Measurements from ENCODE around the gene ZCCHC24.

ZCCHC24 gene

DNA sequence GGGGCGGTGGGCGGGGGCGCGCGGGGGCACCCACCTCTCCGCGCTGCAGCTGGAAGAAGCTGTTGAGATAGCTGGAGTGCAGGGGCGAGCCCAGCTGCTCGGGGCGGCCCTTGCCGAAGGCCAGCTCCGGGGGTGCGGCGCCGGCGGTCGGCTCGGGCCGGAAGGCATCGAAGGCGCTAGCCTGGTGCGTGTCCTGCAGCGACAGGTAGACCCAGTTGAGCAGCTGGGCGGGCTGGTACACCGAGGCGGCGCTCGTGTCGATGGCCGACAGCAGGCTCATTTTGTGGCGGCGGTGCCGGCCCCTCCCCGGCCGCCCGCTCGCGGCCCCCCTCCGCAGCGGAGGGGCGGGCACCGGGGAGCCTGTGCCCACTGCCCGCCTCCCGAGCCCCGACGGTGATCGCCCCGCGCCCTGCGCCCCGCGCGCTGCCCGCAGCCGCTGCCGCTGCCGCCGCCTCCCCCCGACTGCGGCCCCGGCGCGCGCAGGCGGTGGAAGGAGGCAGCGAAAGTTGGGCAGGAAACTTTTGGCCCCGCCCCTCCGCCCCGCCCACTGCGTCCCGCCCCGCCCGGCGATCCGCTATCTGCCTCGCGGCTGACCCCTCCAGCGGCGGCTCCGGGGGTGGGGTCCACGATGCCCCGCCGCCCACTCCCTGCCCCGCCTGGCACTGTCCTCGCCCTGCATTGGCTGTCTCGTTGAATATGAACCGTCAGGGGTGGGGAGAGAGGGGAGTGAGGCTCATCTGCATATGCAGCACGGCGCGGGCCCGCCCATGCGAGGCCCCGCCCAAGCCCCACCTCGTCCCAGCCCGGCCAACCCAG lies at the start of gene ZCCHC24:
Gene ZCCHC24, minus strand, starts transcription at position 464 of the 816 bp plus-strand sequence. Its CDS starts 184 bp downstream, at position 280.
- DNase-seq: peak; percentile 94

DNA sequence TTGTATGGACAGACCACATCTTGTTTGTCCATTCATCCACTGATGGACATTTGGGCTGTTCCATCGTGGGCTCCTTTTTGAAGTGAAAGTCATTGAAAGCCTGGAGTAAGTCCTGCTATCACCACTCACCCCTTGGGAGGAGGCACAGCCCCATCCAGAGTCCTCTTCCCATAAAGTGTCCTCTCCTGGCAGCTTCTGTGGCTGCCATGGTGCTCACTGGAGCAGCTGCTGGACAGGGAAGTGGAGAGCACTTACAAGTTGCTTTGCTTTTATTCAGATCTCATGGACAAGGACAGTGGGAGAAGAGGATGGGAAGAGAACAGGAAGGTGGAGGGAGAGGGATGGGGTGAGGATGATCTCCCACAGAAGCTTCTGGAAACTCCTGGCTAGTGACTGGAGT lies 48.4 kb upstream of the ZCCHC24 start:
- DNase-seq: no peak

DNA sequence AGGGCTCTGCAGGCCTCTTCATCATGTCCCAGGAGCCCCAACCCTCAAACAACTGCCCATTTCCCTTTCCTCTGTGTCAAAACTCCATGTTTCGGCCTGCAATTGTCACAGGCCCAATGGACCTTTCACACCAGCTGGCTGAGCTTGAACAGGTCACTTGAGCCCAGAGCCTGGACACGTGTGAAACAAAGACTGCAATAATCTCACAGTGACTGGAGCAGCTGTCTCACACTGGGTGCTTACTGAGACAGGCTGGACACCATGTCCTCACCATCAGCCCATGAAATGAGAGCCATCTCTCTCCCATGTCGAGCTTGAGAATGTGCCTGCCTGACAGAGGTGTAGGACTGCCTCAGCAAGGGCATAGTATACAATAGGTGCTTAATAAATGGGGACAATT lies 47.4 kb upstream of the ZCCHC24 start:
- no peak for DNase-seq

DNA sequence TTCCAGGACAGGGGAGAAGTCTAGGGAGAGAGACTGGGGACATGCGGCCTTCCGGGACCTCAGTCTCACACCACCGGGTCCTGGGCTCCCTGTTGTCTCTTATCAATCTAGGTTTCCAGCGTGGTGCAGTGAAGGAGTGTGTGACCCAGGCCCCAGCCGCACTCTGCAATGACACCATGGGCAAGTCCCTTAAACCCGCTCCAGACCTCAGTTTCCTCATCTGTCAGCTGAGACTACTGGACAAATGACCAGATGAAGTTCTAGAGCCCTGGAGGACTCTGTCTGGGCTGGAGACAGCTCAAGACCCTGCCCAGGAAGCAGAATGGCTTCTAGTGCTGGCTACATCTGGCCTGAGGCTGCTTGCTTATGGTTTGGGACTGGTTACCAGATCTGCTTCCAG lies 46.8 kb upstream of the ZCCHC24 start:
- DNase-seq: no peak

DNA sequence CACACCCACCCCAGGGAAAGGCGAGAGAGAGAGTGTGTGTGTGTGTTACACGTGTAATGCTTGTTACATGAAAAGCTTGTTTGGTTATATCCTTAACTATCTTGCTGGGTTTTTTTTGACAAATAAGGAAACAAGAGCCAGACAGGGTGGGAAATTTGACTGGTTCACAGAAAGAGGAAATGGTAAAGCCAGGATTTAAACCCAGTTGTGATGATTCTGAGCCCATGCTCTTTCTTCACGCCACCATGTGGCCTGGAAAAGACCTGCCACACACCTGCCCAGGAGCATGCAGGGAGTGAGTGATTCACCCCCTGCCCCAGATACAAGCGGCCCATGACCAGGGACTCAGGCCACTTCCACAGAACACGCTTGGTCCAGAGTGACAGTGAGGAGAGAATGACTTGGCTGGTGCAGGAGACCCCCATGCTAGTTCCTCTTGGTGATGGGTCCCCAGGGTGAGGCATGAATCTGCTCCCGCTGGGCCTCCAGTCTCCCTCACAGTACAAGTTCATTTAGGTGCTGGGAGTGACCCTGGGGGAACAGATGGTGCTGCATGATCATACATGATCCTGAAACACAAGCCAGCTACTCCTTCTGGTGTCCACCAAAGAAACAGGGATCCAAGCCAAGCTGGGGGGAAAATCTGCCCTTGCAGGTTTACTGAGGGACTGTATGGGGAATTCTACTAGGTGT lies 45.9 kb upstream of the ZCCHC24 start:
- DNase-seq: no peak

DNA sequence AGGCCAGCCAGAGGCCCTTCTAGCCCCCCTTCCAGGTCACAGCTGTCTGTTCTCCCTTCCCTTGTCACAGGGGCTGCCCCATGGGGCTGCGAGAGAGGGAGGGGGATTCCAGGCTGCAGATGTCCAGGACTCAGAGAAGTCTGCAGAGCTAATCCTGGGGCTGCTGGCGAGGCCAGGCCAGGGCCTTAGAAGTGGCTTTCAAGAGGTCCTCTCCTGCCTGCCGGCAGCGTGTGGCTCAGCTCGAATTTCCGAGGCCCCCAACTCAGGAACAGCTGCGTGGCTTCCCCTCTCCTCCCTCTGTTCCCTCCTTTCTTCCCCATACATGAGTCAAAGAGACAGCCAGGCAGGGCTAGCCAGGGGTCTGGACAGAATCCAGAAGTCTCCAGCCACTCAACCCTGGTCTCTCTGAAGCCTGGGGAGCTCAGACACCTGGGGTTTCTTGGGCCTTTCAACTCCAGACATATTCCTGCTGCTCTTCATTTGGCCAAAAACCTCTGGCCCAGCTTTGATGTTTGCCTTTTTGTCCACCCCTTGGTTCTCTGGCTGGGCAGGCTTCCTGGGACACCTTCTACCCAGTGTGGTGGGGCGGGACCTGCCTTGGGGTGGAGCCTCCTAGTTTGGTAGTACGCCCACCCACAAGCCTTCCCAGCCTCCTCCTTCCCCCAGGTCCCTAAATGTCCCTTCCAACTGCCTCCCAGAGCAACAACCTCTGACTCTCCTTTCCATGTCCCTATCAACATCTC lies 45.1 kb upstream of the ZCCHC24 start:
- no peak for DNase-seq

DNA sequence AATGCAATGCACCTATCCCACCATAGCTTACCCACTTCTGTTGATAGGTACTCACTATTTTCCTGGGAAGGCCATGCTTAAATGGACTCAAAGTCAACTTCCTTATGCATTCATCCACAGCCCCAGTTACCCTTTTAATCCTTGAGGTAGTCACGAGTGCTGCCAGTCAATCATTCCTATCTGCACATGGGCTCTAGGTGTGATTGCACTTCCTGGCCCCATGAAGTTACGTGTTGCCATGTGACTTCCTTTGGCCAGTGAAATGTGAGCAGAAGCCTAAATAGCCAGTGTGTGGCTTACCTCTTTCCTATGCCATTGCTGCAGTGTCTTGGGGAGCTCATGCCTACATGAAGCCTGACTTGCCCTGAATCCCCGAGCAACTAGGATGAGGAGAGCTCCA lies 43.4 kb upstream of the ZCCHC24 start:
- no peak for DNase-seq

DNA sequence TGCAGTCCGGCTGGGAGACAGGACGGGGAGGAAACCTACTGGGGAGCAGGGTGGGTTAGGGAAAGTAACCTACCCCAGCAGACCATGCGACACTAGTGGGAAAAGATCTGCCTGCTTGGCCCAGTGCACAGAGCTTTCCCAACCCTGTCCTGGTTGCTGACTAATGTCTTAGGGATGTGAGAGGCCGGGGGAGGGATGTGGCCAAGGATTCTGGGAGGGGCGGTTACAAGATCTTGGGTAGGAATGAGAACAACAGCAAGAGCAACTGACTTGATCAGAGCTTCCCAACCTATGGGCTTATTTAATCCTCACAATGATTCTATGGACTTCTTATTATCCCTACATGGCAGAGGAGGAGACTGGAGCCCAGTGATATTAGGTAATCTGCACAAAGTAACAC lies 42.9 kb upstream of the ZCCHC24 start:
- DNase-seq: peak; percentile 79

DNA sequence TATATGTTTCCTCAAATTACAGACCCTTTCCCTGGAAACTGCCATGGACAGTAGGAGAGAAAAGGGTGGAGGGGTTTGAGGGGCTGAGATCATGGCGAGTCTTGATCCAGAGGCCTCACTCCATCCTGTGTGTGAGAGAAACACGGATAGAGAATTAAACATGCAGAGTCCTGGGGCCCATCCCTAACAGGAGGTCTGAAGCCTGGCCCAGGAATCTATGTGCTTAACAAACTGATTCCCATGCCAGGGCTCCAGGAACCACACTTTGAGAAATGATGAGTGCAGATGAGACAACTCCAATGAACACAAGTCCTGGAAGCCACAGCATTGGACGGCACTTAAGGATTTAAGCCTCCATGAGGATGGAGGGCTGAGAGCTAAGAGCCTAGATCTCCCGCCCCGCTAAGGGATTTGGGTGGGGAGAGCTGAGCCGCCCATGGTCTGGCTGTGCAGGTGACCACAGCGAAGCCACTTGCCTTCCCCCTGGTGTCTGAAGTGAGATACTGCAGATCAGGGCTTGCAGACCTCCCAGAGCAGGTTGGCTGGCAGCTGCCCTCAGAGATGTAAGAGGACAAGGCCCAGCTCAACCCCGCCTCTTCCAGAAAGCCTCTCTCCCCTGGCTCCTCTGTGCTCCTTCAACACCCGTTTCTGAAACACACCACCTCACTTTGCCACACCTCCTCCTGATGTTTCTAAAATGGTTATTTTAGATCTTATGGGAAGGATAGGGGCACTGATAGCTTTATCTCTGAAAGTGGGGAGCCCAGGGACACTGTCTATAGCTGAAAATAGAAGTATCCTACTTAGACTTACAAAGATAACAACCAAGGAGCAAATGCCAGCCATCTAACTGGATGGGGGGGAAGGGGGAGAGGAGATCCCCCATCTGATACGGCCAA lies 42.1 kb upstream of the ZCCHC24 start:
- no peak for DNase-seq

DNA sequence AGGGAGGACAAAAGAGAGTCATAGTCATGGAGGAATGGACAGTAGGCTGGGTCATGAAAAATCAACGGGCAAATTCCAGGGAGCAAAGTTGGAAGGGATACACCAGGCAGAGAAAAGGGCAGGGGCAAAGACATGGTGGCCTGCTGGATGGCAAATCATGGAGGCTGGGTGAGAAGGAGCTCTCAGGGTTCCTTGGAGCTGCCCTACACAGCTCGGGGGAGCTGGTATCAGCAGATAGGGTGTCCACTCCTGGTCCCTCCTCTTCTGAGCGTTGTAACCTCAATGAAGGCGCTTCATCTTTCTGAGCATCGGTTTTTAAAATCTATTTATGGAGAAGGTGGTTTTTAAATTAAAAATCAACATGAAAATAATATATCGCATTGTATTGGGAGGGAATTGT lies 39.1 kb upstream of the ZCCHC24 start:
- DNase-seq: no peak

DNA sequence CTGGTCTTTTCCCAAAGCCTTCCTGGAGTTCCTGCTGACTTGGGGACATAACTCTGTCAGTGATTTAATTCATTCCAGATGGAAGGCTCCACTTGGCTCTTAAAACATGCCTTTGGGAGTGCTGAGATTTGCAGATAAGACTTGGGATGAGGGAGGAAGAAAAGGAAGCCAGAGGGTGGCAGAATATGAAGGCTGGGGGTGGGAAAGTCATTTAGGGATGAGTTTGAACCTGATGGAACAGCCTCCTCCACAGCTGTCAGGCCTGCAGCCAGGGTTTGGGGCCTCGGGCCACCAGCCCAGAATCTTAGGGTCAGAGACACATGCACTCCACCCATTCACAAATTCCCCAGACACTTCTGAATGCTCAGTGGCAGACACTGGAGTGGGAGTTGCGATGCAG lies 38.5 kb upstream of the ZCCHC24 start:
- DNase-seq: peak; percentile 15

DNA sequence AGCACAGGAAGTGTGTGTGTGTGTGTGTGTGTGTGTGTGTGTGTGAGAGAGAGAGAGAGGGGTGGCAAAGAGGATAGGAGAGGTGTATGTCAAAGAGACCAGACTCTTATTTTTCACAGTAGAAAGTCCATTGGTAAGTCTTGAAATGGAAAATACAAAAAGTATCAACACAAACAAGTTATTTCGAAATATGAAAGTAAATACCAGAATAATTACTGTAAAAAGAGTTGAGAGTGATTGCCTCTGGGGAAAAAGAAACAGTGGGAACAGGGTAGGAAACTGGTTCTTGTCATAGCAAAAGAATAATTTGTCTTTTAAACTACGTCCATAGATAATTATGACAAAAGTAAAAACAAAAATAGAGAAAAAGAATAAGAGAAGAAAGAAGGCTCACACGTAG lies 37.9 kb upstream of the ZCCHC24 start:
- DNase-seq: no peak

DNA sequence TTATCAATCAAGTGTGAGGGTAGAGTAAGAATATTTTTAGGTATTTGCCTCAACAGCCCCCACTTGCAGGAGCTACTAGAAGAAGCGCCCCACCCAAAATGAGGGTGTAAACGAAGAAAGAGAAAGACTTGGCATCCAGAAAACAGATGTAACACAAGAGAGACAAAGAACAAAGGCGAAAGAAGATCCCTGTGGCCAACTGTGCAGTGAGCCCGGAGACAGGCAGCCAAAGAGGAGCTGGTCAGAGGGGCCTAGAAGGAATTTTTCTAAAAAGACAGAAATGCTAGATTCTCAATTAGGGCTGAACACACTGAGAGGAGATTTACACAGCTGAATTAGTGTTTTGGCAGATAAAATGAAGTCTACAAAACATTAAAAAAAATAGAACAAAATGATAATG lies 37.3 kb upstream of the ZCCHC24 start:
- no peak for DNase-seq

DNA sequence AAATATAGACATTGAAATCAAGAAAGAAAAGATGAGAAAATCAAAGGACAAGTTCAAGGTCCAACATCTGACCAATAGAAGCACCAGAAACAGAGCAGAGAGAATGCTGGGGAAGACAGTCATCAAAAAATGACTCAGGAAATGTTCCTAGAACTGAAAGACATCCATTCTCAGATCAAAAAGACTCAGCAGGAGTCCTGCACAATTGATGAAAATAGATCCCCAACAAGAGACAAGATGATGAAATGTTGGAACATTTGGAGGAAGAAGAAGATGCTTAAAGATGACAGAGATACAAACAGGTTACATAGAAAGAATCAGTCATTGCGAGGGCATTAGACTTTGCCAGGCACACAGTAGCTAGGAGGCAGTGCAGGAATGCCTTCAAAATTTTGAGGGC lies 36.9 kb upstream of the ZCCHC24 start:
- DNase-seq: no peak

DNA sequence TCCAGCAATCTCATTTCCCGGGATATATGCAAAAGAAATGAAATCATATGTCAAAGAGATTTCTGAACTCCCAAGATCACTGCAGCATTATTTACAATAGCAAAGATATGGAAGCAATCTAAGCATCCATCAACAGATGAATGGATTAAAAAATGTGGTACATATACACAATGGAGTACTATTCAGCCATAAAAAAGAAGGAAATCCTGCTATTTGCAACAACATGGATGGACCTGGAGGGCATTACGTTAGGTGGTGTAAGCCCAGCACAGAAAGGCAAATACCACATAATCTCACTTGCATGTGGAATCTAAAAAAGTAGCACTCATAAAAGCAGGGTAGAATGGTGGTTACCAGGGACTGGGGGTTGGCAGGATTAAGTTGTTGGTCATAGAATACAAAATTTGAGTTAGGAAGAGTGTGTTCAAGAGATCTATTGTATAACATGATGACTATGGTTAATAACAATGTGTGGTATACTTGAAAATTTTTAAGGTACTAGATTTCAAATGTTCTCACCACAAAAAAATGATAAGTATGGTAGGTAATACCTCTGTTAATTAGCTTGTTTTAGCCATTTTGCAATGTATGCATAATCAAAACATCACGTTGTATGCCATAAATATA lies 34.0 kb upstream of the ZCCHC24 start:
- no peak for DNase-seq

DNA sequence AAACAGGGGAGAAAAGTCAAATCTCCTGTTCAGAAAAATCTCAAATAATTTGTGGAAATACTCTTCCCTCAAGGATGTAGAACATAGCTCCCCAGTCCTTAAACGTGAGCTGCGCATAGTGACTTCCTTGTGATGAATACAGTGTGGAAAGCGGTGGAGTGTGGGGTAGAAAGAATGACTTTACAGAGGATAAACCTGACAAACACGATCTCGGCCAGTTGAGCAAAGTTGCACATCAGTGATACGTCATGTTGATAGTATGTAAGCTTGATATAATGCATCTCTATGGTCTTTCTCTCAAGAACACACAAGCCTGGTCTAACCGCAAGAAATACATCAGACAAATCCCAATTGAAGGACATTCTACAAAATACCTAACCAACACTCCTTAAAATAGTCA lies 32.0 kb upstream of the ZCCHC24 start:
- DNase-seq: no peak

DNA sequence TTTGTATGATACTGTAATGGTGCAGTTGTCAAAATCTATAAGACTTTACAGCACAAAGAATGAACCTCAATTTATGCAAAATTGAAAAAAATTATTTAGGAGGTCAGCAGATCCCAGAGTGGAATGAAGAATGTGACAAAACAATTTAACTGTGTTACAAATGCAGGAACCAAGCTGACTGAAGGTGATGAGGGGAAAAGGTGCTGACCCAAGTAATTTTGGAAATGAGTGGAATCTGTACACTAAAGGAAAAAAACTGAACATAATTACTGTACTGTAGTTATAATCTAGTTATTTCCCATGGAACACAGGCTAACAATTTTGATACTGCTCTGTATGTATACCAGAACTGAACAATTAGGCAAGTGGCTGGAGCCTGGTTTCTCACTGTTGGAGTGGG lies 31.2 kb upstream of the ZCCHC24 start:
- DNase-seq: no peak

DNA sequence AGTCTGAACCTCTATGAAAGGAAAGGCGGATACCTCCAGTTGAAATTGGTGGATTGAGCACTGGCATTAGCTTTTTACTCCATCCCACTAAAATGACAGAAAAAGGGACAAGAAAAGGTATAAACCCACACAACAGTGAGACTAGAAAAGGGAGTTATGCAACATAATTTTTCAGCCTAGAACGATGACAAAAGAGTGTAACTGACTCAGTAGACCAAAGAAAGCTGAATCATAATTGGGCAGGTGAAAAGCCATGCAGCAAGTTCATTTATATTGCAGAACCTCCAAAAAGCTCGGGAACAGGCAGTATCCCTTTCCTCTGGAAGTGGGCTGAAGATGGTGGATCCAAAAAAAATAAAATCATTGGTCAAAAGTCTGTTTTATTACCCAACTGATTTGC lies 30.5 kb upstream of the ZCCHC24 start:
- DNase-seq: no peak

DNA sequence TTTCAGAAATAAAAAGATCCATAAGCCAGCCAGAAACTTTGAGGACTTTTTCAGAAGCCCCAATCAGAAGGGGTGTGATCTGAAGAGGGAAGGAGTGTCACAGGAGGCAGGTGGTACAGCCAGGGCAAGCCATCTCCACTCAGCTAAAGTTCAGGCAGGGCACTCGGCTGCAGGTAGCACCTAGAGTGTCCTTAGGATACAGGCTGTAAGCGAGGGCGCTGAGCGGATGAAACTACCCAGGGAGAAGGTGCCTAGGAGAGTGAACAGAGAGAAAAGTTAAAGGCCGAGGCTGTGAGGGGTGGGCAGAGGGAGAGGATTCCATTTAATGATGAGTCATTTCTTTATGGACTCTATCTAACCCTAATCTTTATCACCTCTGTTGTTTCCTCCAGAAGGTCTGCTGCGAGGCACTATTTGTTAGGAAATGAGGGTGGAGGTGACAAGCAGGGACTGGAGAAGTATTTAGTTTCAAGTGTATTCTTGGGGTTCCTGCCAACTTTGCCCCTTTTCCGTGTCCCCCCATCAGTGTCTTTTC lies 29.8 kb upstream of the ZCCHC24 start:
- DNase-seq: no peak

DNA sequence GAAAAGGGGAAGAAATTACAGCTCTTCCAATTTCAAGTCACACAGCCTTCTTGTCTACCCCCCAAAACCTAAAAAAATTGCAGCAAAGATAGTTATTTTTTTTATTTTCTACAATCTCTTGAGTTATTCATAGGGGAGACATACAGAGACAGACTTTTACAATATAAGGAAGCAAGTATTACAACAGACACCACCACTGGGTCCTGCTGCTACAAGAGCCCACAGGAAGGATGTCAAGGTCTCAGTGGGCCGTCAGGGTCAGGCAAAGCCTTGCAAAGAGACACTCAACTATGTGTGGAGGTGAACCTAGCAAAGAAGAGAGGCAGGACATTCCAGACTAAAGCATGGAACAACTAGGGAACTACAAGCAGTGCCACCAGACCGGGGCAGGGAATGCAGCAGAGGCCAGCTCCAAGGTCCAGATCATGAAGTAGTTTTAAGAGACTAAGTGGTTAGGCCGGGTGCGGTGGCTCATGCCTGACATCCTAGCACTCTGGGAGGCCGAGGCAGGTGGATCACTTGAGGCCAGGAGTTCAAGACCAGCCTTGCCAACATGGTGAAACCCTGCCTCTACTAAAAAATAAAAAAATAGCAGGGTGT lies 28.2 kb upstream of the ZCCHC24 start:
- DNase-seq: no peak

DNA sequence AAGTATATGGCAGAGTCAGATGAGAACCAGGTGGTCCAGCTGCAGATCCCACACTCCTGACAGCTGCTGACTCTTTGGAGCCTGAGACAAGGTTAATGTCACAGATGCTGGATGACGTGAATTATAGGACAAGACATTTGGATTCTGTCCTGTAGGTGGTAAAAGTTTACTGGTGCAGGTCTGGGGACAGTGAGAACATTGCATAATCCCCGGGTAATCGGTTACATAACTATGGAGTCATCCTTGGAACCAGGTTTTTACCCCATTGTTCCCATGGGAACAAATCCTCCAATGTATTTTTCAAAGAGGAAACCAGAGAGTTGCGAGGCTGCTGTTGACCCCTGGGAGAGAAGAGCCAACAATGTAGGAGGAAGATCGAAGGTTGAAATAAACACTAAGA lies 27.5 kb upstream of the ZCCHC24 start:
- no peak for DNase-seq

DNA sequence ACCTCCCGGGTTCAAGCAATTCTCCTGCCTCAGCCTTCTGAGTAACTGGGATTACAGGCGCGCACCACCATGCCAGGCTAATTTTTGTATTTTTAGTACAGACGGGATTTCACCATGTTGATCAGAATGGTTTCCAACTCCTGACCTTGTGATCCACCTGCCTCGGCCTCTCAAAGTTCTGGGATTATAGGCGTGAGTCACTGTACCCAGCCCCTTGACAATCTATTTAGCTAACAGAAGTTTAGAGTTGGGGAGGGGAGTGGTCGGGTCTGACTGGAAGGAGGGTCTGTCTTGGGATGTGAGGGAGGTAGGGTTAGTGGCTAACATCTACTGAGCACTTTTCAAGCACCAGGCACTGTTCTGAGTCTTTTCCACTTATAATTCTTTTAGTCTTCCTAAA lies 27.0 kb upstream of the ZCCHC24 start:
- DNase-seq: no peak

Measured in amniotic stem cell (primary cell).